ENCODE data around the gene TMEM163. TPM values are rescaled to one million over a fixed set of nuclear protein-coding genes. Genes with fewer than 3 reads are reported as not detected.

TMEM163 gene
- total and polyA plus RNA-seq, 2 donors (not counting 3 experiments of a cell fraction or from before 2014, with no cell fraction given) = 1.0 to 2.8 TPM

GRCh38 chr2:134630504-134631159 lies 88.2 kb downstream of the TMEM163 start:
- POLR2A ChIA-PET = no interaction called here
- no peaks in the 10 kb centered on the region for H3K9me1 ChIP-seq (replicated peaks; ENCODE audit: control insufficient read depth, extremely low read depth, insufficient read depth, low read length)

More at GRCh38 chr2:134630504-134631159, 88.2 kb downstream of the TMEM163 start:
- no TSS peak for BruUV-seq (replicated peaks)
- dilution Hi-C loops (cut with MboI; ENCODE audit: extremely low pct_ligation_motif_present, low sequenced_read_pairs) = no loop called here
- no peak overlapping the region for H3K4me2 ChIP-seq (ENCODE audit: insufficient read depth, low read length)
- intact Hi-C loops (cut with micrococcal nuclease) = no loop called here
- H3K9me3 ChIP-seq (replicated peaks; ENCODE audit: control insufficient read depth, insufficient read depth, low read length) = no peaks in the 10 kb centered on the region
- H3K36me3 ChIP-seq (ENCODE audit: control insufficient read depth in 2 of 2, extremely low read depth in 1 of 2, insufficient read depth in 2 of 2, low read length in 2 of 2) = no peaks in the 10 kb centered on the region
- no peak overlapping the region for H3K9ac ChIP-seq (replicated peaks; ENCODE audit: extremely low read depth, insufficient read depth, low read length)
- TF ChIP-seq FOS (IDR thresholded peaks at IDR 0.05; ENCODE audit: borderline replicate concordance, insufficient read depth, low read length) (no peak), GATA2 (IDR thresholded peaks at IDR 0.05; ENCODE audit: insufficient read depth, insufficient read length, low read depth, low read length) (no peak), CTCF (IDR thresholded peaks at IDR 0.05; ENCODE audit: extremely low read depth in 1 of 2, insufficient read depth in 1 of 2, low read depth in 1 of 2, low read length in 2 of 2) (no peak), POLR2A (IDR thresholded peaks at IDR 0.05; ENCODE audit: low read depth, low read length) (no peak), EZH2 (IDR thresholded peaks at IDR 0.05; ENCODE audit: borderline replicate concordance, low read depth, low read length, severe bottlenecking) (no peak)
- H3K79me2 ChIP-seq (ENCODE audit: control insufficient read depth, insufficient read depth, low read length) = no peaks in the 10 kb centered on the region
- H3K27ac ChIP-seq (ENCODE audit: insufficient read depth, low read depth, low read length) = no peak overlapping the region
- no peaks in the 10 kb centered on the region for H3K4me1 ChIP-seq (ENCODE audit: control insufficient read depth, extremely low read depth, insufficient read depth, low read length)
- no peak for FAIRE-seq
- CTCF ChIA-PET = no interaction called here
- DNase-seq (ENCODE audit: low read depth, low spot score) = no peak
- H2AFZ ChIP-seq (ENCODE audit: low read depth, low read length) = no peak overlapping the region
- no peaks in the 10 kb centered on the region for H4K20me1 ChIP-seq (replicated peaks; ENCODE audit: control insufficient read depth, extremely low read depth, insufficient read depth, low read length)
- no peaks in the 10 kb centered on the region for H3K27me3 ChIP-seq (ENCODE audit: control insufficient read depth in 2 of 2, insufficient read depth in 2 of 2, low read length in 2 of 2)
- H3K4me3 ChIP-seq (replicated peaks in 1 of 3; ENCODE audit: insufficient read depth in 1 of 3, low read depth in 1 of 3, low read length in 3 of 3) = no peak overlapping the region
